A204.1 (cell line): ENCODE measurements around the gene ZSCAN12.
"Not testable (repeated sequence)": the region's sequence is repeated elsewhere in the genome, so short reads cannot be mapped to it uniquely, and the experiment has no call there.

Experiments used
- FAIRE-seq: peaks from 2 replicates; lab custom pipeline; 2012; peaks lifted over from hg19 to GRCh38; lab: Jason Lieb, UNC

ZSCAN12 gene

GRCh38 chr6:28399350-28400121 is at the start of gene ZSCAN12:
Gene ZSCAN12 (minus strand): TSS chr6:28399747. CDS start chr6:28398405, 1,342 bp downstream.
- no peak for FAIRE-seq

DNA sequence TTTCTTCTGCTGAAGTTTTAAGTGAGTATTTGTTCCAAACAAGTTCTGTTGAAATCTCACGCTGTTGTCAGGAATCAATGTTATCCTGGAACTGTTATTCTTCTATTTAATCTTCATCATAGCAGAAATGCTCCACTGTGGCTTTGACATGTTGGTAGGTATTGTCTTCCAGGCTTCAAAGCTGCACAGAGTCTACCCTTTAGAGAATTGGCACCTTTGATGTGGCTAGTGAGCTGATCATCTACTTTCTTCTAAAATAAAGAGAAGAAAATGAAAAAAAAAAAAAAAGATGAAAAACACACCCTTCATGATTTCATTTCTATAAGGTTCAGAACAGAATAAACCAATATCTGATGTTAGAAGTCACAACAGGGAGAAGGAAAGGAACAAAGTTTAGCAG is 49.5 kb upstream of the ZSCAN12 start:
- FAIRE-seq, result no peak

- FAIRE-seq, result not testable (repeated sequence)
These were observed 48.0 kb upstream of the ZSCAN12 start for GRCh38 chr6:28447512-28447906.

GRCh38 chr6:28446818-28447511 is 47.4 kb upstream of the ZSCAN12 start:
- FAIRE-seq, result no peak

- not testable (repeated sequence) for FAIRE-seq
These were observed 45.2 kb upstream of the ZSCAN12 start for GRCh38 chr6:28444759-28445158.

DNA sequence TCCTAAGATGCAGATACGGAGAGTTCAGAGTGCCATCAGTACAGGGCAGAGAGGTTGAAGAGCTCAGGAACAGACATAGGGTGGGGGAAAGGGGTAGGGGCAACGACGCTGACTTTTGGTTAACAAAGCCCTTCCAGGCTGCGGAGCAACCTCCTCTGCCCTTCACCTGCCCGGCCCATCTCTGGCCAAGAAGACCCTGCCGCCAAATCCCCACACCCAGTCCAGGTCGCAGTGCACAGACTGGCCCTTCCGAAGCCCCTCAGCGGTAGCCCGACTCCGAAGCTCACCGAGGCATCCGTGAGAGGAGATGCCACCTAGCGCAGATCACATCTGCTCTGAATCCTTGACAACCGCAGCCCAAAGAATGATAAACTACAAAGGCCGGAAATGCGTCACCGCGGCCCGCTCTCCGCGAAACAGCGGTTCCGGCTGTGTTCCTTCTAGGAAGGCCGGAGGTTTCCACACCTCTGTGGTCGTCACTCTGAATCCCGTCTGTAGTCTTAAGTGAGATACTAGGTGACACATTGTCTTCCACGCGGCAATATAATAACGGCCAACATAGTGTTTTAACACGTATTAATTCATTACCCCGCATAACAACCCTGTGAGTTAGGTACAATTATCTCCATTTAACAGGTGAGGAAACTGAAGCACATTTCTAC is 43.7 kb upstream of the ZSCAN12 start, which contains the start of gene ZSCAN23:
TSS of gene ZSCAN23 (minus strand) at position 380 of the 662 bp plus-strand sequence. CDS start 7,225 bp downstream, outside the sequence.
- FAIRE-seq, result peak; percentile 88

DNA sequence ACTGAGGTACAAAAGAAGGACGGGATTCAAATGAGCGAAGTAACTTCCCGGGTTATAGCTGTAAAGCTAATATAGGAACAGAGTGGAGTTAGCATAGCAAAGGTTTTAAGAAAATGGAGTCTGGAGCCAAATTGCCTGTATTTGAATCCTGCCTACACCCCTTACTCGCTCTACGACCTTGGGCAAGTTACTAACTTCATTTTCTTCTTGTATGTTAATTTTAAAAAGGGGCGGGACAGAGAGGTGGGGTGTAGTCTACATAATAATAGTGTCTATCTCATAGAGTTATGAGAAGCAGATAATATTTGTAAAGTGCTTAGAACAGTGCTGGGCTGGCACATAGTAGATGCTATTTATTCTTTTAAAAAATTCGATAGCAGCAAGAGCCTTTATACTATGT is 43.0 kb upstream of the ZSCAN12 start:
- FAIRE-seq, result no peak

- no peak for FAIRE-seq
These were observed 36.9 kb upstream of the ZSCAN12 start for GRCh38 chr6:28436404-28436803.

DNA sequence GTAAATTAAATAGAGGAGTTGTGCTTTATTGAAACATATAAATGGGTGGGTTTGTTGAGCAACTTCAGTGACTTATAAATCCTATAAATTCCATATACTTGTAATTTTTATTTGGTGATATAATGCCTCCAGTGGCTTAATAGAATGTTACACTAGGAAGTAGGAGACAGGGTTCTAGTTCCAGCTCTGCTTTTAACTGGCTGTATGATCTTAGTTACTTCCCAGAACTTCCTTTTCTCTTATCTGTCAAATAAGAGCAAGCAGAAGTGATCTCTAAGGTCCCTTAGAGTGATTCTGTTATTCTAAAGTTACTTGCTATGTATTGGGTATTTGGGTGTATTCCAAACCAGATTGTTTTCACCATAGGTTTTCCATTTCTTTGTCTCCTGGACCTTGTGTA is 33.6 kb upstream of the ZSCAN12 start:
- FAIRE-seq, result no peak

GRCh38 chr6:28429781-28430180 is 30.2 kb upstream of the ZSCAN12 start:
- no peak for FAIRE-seq

DNA sequence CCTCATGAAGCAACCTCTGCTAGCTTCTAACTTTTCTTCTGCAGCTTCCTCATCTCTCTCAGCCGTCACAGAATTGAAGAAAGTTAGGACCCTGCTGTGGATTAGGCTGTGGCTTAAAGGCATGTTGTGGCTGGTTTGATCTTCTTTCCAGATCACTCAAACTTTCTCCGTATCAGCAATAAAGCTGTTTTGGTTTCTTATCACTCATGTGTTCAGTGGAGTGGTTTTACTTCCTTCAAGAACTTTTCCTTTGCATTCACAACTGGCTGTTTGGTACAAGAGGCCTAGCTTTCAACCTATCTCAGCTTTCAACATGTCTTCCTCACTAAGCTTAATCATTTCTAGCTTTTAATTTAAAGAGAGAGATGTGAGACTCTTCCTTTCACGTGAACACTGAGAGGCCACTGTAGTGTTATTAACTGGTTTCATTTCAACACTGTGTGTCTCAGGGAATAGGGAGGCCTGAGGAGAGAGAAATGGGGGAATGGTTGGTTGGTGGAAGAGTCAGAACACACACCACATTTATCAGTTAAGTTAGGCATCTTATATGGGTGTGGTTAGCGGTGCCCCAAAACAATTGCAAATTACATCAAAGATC is 26.5 kb upstream of the ZSCAN12 start:
- FAIRE-seq, result no peak

GRCh38 chr6:28424163-28424562 is 24.6 kb upstream of the ZSCAN12 start:
- FAIRE-seq, result no peak

DNA sequence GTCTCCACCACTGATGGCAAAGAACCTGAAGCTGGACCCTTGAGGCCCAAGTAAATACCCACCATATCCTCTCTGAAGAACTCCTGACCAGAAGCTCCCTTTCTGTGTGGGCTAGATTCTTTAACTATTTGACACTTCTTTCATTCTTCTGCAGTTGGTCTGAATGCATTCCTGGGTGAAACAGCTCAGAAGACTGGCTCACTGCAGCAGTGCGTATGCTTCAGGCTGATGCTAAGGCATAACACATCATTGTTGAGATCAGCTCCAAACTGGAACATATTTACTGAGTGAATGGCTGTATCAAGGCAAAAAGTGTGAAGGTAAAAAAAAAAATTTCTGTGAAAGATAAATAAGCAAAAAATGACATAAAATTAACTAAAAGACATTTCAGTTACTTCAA is 24.0 kb upstream of the ZSCAN12 start:
- FAIRE-seq, result no peak

DNA sequence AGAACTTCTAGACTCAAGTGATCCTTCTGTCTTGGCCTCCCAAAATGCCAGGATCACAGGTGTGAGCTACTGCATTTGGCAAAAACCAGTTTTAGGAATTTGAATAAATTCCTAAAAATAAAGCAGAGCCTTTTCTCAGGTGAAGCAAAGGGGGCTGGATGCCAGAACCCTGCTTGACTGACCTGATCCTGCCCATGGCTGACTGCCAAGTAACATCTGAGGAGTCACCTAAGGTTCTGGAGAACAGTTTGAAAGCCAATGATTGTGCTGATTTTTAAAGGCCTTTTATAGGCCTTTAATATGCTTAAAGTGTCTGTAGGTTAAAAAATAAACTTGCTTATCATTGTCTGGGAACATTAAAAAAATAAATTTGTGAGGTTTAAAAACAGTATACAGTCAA is 14.1 kb upstream of the ZSCAN12 start:
- no peak for FAIRE-seq

- FAIRE-seq, result no peak
These were observed 11.2 kb upstream of the ZSCAN12 start for GRCh38 chr6:28410767-28411166.

- FAIRE-seq, result no peak
These were observed 8.7 kb upstream of the ZSCAN12 start for GRCh38 chr6:28408076-28408802.

- no peak for FAIRE-seq
These were observed 7.9 kb upstream of the ZSCAN12 start for GRCh38 chr6:28407401-28407800.

DNA sequence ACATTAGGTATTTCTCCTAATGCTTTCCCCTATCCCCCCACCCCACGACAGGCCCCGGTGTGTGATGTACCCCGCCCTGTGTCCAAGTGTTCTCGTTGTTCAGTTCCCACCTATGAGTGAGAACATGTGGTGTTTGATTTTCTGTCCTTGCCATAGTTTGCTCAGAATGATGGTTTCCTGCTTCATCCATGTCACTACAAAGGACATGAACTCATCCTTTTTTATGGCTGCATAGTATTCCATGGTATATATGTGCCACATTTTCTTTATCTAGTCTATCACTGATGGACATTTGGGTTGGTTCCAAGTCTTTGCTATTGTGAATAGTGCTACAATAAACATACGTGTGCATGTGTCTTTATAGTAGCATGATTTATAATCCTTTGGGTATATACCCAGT is 4.4 kb upstream of the ZSCAN12 start:
- FAIRE-seq, result not testable (repeated sequence)

DNA sequence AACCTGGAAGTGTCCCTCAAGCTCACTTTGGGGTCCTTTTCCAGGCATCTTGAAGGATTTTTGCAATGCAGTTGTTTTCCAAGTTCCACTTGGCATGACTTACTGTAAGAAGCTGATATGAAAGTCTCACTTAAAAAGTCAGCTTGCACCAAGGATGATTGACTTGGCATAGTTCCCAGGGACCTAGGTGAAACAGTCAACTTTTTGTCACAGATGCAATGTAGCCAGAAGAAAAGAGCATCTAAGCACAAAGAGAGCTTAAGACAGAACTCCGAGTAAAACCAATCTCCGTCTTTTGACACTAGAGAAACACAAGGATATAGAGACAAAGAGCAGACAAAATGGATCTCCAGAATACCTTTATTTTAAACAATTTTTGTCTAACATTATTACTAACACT is 2.6 kb upstream of the ZSCAN12 start:
- no peak for FAIRE-seq

DNA sequence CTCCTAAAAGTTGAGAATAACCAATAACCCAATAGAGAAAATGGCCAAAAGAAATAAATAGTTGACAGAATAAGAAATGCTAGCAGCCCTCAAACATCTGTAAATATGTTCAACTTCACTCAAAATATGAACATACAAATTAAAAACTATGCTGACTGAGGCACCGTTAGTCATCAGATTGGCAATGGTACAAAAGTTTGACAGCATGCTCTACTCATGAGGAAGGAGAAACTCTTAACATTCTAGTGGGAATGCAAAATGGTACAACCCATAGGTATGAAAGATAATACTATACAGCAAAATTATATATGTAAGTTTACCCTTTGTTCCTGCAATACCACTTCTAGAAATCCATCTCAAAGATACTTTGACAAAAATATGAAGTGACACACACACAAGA is 1.6 kb upstream of the ZSCAN12 start:
- FAIRE-seq, result no peak

GRCh38 chr6:28400122-28400451 is 540 bp upstream of the ZSCAN12 start:
- FAIRE-seq, result no peak

DNA sequence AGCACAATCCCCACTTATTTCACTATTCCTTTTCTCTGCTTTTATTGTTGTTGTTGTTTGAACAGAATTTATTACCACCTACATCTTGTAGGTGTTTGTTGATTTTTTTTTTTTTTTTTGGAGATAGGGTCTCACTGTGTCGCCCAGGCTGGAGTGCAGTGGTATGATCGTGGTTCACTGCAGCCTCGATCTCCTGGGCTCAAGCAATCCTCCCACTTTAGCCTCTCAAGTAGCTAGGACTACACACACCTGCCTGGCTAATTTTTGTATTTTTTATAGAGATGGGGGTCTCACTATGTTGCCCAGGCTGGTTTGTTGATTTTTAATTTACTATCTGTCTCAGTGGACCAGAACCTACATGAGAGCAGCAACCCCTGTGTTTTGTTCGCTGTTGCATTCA is 3.6 kb downstream of the ZSCAN12 start:
- FAIRE-seq, result no peak
